Myometrial cell (primary cell): ENCODE results near the gene ANKRD18A. TPM values are rescaled to one million over a fixed set of nuclear protein-coding genes. Genes with fewer than 3 reads are reported as not detected.

Experiments
- total RNA-seq: library from RNA; depleted of rRNA; stranded (reverse); fragments of >200 nt; gene quantifications from 2 replicates; pipeline ENCODE4 v1.2.3, GENCODE V29; 2015

Gene ANKRD18A
- not detected in 2 replicates for total RNA-seq

DNA sequence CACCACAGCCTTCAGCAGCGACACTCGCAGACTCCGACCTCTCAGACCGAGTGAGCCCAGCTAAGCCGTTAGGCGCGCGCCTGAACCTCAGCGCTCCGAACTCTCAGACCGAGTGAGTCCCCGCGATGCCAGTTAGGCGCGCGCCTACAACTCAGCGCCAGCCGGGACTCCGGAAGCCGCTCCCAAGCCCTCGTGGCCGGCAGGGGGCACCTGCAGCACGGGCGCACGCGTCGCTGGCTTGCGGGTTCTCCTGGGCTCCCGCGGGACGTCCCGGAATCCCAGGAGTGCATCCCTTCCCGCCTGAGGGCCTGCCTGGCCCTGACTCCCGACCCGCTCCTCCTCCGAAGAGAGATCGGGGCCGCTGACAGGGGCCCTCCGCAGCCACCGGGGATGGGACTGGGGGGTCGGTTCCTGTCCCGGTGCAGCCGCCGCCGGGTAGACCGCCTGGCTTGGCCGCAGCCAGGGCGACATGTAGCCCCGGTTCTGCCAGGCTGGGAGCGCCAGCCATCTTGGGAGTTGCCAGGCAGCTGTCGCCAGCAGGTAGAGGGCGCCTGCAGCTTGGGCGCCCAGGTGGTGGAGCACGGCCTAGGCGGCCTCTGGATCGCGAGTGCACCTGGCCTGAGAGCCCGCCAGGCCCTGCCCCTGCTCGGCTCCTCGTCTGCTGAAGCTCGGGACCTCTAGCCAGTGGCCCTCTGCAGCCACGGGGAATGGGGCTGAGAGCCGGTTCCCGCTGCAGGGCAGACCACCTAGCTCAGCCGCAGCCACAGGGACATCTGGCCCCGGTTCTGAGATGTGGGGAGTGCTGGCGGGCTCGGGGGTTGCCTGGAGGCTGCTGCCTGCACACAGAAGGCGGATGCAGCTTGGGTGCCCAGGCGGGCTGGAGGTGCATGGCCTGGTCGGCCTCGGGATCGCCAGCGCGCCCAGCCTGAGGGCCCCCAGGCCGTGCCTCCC is at the start of gene ANKRD18A:
TSS of gene ANKRD18A (minus strand) at position 114 of the 951 bp plus-strand sequence. CDS start 311 bp downstream, outside the sequence.

Other genes with a start within 250 kb of the ANKRD18A start
- gene ALDH1B1, start 227.9 kb downstream of the ANKRD18A start, total RNA-seq, result 28.2 and 35.7 TPM in 2 replicates
- not detected in 2 replicates for gene IGFBPL1, start 196.1 kb downstream of the ANKRD18A start, total RNA-seq
- gene FAM240B, start 99.5 kb upstream of the ANKRD18A start, total RNA-seq, result not detected in 2 replicates